GM12873 (cell line): ENCODE results near the gene ASPM.

Experiments used
- CTCF ChIP-seq: IDR thresholded peaks from 2 replicates; pipeline ENCODE4 v1.5.1; 2012; ENCODE audit warnings: low read depth, mild to moderate bottlenecking, moderate library complexity, low read length, control low read depth; ENCODE audit not compliant: insufficient read depth; ENCODE audit errors: missing control alignments

ASPM gene

GRCh38 chr1:197099444-197099843, 47.0 kb downstream of the ASPM start:
- TF ChIP-seq CTCF = no peak

GRCh38 chr1:197096137-197096536, 50.3 kb downstream of the ASPM start:
- no peak for TF ChIP-seq CTCF

- TF ChIP-seq CTCF = no peak
Measured at GRCh38 chr1:197093226-197093885, 53.1 kb downstream of the ASPM start.

- TF ChIP-seq CTCF = no peak
Measured at GRCh38 chr1:197092491-197093023, 53.9 kb downstream of the ASPM start.

GRCh38 chr1:197083474-197083873, 63.0 kb downstream of the ASPM start:
- no peak for TF ChIP-seq CTCF

- TF ChIP-seq CTCF = no peak
Measured at GRCh38 chr1:197081117-197081753, 65.2 kb downstream of the ASPM start.

- no peak for TF ChIP-seq CTCF
Measured at GRCh38 chr1:197080323-197080722, 66.1 kb downstream of the ASPM start.
